ENCODE measurements around the gene CD38. TPM values are rescaled to one million over a fixed set of nuclear protein-coding genes. Genes with fewer than 3 reads are reported as not detected.

The CD38 gene
- total and polyA plus RNA-seq, 4 donors = 3.2 to 9.4 (median 5.3) TPM

DNA sequence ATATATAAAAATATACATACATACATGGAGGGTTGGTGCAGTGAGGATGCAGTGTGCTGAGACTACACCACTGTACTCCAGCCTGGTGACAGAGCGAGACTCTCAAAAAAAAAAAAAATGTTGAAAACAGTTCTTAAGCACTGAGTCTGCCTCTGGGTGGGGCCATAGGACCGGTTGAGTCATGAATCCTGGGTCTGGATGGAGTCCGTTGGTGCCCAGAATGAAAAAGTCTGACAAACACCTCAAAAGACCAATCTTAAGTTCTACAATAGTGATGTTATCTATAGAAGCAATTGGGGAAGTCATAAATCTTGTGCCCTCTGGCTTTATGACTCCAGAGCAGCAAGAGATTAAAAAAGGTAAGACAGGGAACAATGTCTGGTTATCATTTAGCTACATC is 90.0 kb downstream of the CD38 start (continued):
- no peak for TF ChIP-seq CTCF (IDR thresholded peaks at IDR 0.05; ENCODE audit: low read depth, low read length, missing input control)
- TF ChIP-seq YY1 (IDR thresholded peaks at IDR 0.05) = no peak

DNA sequence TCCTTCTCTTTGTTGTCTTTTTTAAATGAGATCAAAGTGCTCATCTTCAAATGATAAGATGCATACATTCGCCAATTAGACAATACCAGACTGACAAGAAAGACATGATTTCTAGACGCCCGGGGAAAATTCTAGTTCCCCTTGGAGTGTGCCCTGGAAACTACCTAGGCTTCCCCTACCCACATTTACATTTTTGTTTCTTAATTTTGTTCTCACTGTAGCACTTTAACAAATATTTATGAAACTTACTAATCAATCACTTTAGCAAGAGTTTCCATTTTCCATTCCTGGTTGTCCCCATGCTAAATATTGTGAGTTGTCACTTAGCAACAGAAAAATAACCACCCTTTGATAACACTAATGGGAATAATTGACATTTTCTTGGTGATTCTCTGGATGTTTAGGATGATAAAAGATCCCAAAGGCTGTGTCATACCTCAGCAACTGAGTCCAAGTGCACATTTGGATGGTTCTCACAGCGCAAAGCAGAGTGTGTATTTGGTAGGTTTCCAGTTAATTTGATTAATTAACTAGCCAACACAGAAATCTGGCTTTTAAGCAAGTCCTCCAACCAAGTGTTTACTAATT is 90.8 kb downstream of the CD38 start:
- Histone ChIP-seq H3K27me3 (ENCODE audit: control insufficient read depth in 4 of 4, insufficient read depth in 4 of 4, low read length in 3 of 4) (no peaks in the 10 kb centered on the region), H3K4me1 (ENCODE audit: control insufficient read depth in 4 of 4, insufficient read depth in 4 of 4, low read length in 3 of 4) (no peaks in the 10 kb centered on the region), H3K27ac (ENCODE audit: low read depth in 1 of 2, low read length in 2 of 2) (no peak overlapping the region), H3K9me3 (ENCODE audit: control insufficient read depth in 4 of 4, low read length in 3 of 4) (no peaks in the 10 kb centered on the region), H3K36me3 (ENCODE audit: control insufficient read depth in 4 of 4, insufficient read depth in 3 of 4, low read depth in 1 of 4, low read length in 3 of 4) (no peaks in the 10 kb centered on the region), H3K9ac (ENCODE audit: low read depth in 1 of 2, low read length in 2 of 2) (no peak overlapping the region), H3K4me3 (ENCODE audit: low read depth in 1 of 3, low read length in 3 of 3) (no peak overlapping the region)
- WGBS = 94% methylated on average over 4 of the region's 4 CpGs
- no peak for DNase-seq (ENCODE audit: low spot score)
- TF ChIP-seq HNF4A (conservative IDR thresholded peaks at IDR 0.05) = no peak
- no peak for TF ChIP-seq FOXA1 (IDR thresholded peaks at IDR 0.05)
- no peak for TF ChIP-seq TAF1 (conservative IDR thresholded peaks at IDR 0.05)
- no peak for TF ChIP-seq SP1 (IDR thresholded peaks at IDR 0.05)
- TF ChIP-seq EGR1 (IDR thresholded peaks at IDR 0.05; ENCODE audit: low read depth in 2 of 2) = no peak
- TF ChIP-seq YY1 (IDR thresholded peaks at IDR 0.05) = no peak
- TF ChIP-seq ATF3 (IDR thresholded peaks at IDR 0.05) = no peak
- no peak for TF ChIP-seq RAD21 (IDR thresholded peaks at IDR 0.05)

GRCh38 chr4:15870079-15870478 is 92.0 kb downstream of the CD38 start:
- TF ChIP-seq RXRA (IDR thresholded peaks at IDR 0.05) (no peak), ATF3 (IDR thresholded peaks at IDR 0.05) (no peak), HNF4A (conservative IDR thresholded peaks at IDR 0.05) (no peak), SP1 (IDR thresholded peaks at IDR 0.05) (no peak), TAF1 (conservative IDR thresholded peaks at IDR 0.05) (no peak), HNF4G (IDR thresholded peaks at IDR 0.05) (no peak), CTCF (IDR thresholded peaks at IDR 0.05; ENCODE audit: low read depth, low read length, missing input control) (no peak), FOXA2 (IDR thresholded peaks at IDR 0.05) (no peak), EGR1 (IDR thresholded peaks at IDR 0.05; ENCODE audit: low read depth in 2 of 2) (no peak), FOXA1 (IDR thresholded peaks at IDR 0.05) (no peak), GABPA (IDR thresholded peaks at IDR 0.05 in 1 of 2, conservative IDR thresholded peaks at IDR 0.05 in 1 of 2) (no peak), YY1 (IDR thresholded peaks at IDR 0.05) (no peak), JUND (IDR thresholded peaks at IDR 0.05) (no peak), RAD21 (IDR thresholded peaks at IDR 0.05) (no peak)
- TF ChIP-seq, protein P1, sequence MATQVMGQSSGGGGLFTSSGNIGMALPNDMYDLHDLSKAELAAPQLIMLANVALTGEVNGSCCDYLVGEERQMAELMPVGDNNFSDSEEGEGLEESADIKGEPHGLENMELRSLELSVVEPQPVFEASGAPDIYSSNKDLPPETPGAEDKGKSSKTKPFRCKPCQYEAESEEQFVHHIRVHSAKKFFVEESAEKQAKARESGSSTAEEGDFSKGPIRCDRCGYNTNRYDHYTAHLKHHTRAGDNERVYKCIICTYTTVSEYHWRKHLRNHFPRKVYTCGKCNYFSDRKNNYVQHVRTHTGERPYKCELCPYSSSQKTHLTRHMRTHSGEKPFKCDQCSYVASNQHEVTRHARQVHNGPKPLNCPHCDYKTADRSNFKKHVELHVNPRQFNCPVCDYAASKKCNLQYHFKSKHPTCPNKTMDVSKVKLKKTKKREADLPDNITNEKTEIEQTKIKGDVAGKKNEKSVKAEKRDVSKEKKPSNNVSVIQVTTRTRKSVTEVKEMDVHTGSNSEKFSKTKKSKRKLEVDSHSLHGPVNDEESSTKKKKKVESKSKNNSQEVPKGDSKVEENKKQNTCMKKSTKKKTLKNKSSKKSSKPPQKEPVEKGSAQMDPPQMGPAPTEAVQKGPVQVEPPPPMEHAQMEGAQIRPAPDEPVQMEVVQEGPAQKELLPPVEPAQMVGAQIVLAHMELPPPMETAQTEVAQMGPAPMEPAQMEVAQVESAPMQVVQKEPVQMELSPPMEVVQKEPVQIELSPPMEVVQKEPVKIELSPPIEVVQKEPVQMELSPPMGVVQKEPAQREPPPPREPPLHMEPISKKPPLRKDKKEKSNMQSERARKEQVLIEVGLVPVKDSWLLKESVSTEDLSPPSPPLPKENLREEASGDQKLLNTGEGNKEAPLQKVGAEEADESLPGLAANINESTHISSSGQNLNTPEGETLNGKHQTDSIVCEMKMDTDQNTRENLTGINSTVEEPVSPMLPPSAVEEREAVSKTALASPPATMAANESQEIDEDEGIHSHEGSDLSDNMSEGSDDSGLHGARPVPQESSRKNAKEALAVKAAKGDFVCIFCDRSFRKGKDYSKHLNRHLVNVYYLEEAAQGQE (IDR thresholded peaks at IDR 0.05) = no peak
- TF ChIP-seq, protein P2, sequence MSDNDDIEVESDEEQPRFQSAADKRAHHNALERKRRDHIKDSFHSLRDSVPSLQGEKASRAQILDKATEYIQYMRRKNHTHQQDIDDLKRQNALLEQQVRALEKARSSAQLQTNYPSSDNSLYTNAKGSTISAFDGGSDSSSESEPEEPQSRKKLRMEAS (IDR thresholded peaks at IDR 0.05) = no peak
- TF ChIP-seq, protein P3, sequence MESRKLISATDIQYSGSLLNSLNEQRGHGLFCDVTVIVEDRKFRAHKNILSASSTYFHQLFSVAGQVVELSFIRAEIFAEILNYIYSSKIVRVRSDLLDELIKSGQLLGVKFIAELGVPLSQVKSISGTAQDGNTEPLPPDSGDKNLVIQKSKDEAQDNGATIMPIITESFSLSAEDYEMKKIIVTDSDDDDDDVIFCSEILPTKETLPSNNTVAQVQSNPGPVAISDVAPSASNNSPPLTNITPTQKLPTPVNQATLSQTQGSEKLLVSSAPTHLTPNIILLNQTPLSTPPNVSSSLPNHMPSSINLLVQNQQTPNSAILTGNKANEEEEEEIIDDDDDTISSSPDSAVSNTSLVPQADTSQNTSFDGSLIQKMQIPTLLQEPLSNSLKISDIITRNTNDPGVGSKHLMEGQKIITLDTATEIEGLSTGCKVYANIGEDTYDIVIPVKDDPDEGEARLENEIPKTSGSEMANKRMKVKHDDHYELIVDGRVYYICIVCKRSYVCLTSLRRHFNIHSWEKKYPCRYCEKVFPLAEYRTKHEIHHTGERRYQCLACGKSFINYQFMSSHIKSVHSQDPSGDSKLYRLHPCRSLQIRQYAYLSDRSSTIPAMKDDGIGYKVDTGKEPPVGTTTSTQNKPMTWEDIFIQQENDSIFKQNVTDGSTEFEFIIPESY (IDR thresholded peaks at IDR 0.05) = no peak
- WGBS = 82% methylated on average over 7 of the region's 7 CpGs
- H3K27me3 ChIP-seq (ENCODE audit: control insufficient read depth in 4 of 4, insufficient read depth in 4 of 4, low read length in 3 of 4) = no peaks in the 10 kb centered on the region
- no peak overlapping the region for H3K4me3 ChIP-seq (ENCODE audit: low read depth in 1 of 3, low read length in 3 of 3)
- no peak overlapping the region for H3K27ac ChIP-seq (ENCODE audit: low read depth in 1 of 2, low read length in 2 of 2)
- H3K9me3 ChIP-seq (ENCODE audit: control insufficient read depth in 4 of 4, low read length in 3 of 4) = no peaks in the 10 kb centered on the region
- DNase-seq (ENCODE audit: low spot score) = no peak
- H3K36me3 ChIP-seq (ENCODE audit: control insufficient read depth in 4 of 4, insufficient read depth in 3 of 4, low read depth in 1 of 4, low read length in 3 of 4) = no peaks in the 10 kb centered on the region
- H3K4me1 ChIP-seq (ENCODE audit: control insufficient read depth in 4 of 4, insufficient read depth in 4 of 4, low read length in 3 of 4) = no peaks in the 10 kb centered on the region
- no peak overlapping the region for H3K9ac ChIP-seq (ENCODE audit: low read depth in 1 of 2, low read length in 2 of 2)
